Mesenchymal stem cell (in vitro differentiated cells and primary cell): ENCODE results near the gene MIDN.
A peak's percentile ranks its signal among the peaks of the same experiment; 100 is the strongest.

Experiments used
- DNase-seq: peaks from one replicate; pipeline ENCODE4 v3.0.0-alpha.2; 2013
- H2AFZ ChIP-seq: one replicate; pipeline ENCODE4 v1.6.1; 2013; ENCODE audit warnings: low read depth, mild to moderate bottlenecking, control low read depth, inconsistent platforms, low read length, moderate library complexity
- H2AK5ac ChIP-seq: 2 replicates; pipeline ENCODE4 v1.6.1; 2013; ENCODE audit warnings: low read length, moderate library complexity, mild to moderate bottlenecking, inconsistent platforms; ENCODE audit not compliant: severe bottlenecking
- H2BK120ac ChIP-seq: one replicate; pipeline ENCODE4 v1.6.1; 2013; ENCODE audit warnings: low read depth, mild to moderate bottlenecking, inconsistent platforms, low read length, moderate library complexity
- H2BK12ac ChIP-seq, 2 experiments: one replicate each; pipeline ENCODE4 v1.6.1; 2013; ENCODE audit warnings: inconsistent platforms in 2 of 2, low read length in 2 of 2, mild to moderate bottlenecking in 2 of 2, moderate library complexity in 2 of 2, control low read depth in 1 of 2
- H2BK15ac ChIP-seq: one replicate; pipeline ENCODE4 v1.6.1; 2013; ENCODE audit warnings: mild to moderate bottlenecking, low read depth, inconsistent platforms; ENCODE audit not compliant: poor library complexity, severe bottlenecking
- H2BK5ac ChIP-seq: 2 replicates; pipeline ENCODE4 v1.6.1; 2013; ENCODE audit warnings: low read depth, mild to moderate bottlenecking, low read length, control low read depth, inconsistent platforms; ENCODE audit not compliant: poor library complexity, severe bottlenecking
- H3K14ac ChIP-seq, 2 experiments: one replicate each; pipeline ENCODE4 v1.6.1; 2013; ENCODE audit warnings: inconsistent platforms in 2 of 2, low read length in 2 of 2, control low read depth in 1 of 2, mild to moderate bottlenecking in 1 of 2, moderate library complexity in 1 of 2
- H3K18ac ChIP-seq, 2 experiments: one replicate each; pipeline ENCODE4 v1.6.1; 2013; ENCODE audit warnings: inconsistent platforms in 2 of 2, low read length in 2 of 2, control low read depth in 1 of 2, low read depth in 1 of 2, mild to moderate bottlenecking in 1 of 2
- H3K23ac ChIP-seq, 2 experiments: one replicate each; pipeline ENCODE4 v1.6.1; 2013; ENCODE audit warnings: inconsistent platforms in 2 of 2, low read length in 2 of 2, mild to moderate bottlenecking in 2 of 2, moderate library complexity in 2 of 2, control low read depth in 1 of 2
- H3K27ac ChIP-seq: 2 replicates; pipeline ENCODE4 v1.5.1; 2013; ENCODE audit warnings: mild to moderate bottlenecking, moderate library complexity, low read length, control low read depth, inconsistent platforms; ENCODE audit not compliant: poor library complexity, severe bottlenecking
- H3K27me3 ChIP-seq, 2 experiments: 2 replicates each; pipeline versions ENCODE4 v1.6.1 to v1.7.0; 2013; ENCODE audit warnings: low read length in 2 of 2, mild to moderate bottlenecking in 2 of 2, moderate library complexity in 2 of 2, control low read depth in 1 of 2, inconsistent platforms in 1 of 2; ENCODE audit not compliant: control insufficient read depth in 1 of 2, insufficient read depth in 1 of 2
- H3K36me3 ChIP-seq, 2 experiments: 2 replicates each; pipeline versions ENCODE4 v1.6.1 to v1.7.0; 2013; ENCODE audit warnings: low read length in 2 of 2, control low read depth in 1 of 2, inconsistent platforms in 1 of 2, low read depth in 1 of 2, mild to moderate bottlenecking in 1 of 2; ENCODE audit not compliant: insufficient read depth in 2 of 2, control insufficient read depth in 1 of 2
- H3K4ac ChIP-seq, 2 experiments: one replicate each; pipeline ENCODE4 v1.6.1; 2013; ENCODE audit warnings: inconsistent platforms in 2 of 2, low read length in 2 of 2, mild to moderate bottlenecking in 2 of 2, moderate library complexity in 2 of 2, control low read depth in 1 of 2, low read depth in 1 of 2
- H3K4me1 ChIP-seq: 2 replicates; pipeline ENCODE4 v1.6.1; 2013; ENCODE audit warnings: low read depth, low read length, control low read depth; ENCODE audit not compliant: control insufficient read depth, insufficient read depth
- H3K4me2 ChIP-seq: 2 replicates; pipeline ENCODE4 v1.6.1; 2013; ENCODE audit warnings: low read length, mild to moderate bottlenecking, inconsistent platforms; ENCODE audit not compliant: poor library complexity, severe bottlenecking
- H3K4me3 ChIP-seq, 2 experiments: 2 replicates each; pipeline versions ENCODE4 v1.5.1 to v1.7.0; 2013; ENCODE audit warnings: low read length in 2 of 2, mild to moderate bottlenecking in 2 of 2, control low read depth in 1 of 2, low read depth in 1 of 2; ENCODE audit not compliant: insufficient read depth in 1 of 2
- H3K79me1 ChIP-seq: replicated peaks from 2 replicates; pipeline ENCODE4 v1.6.1; 2013; ENCODE audit warnings: mild to moderate bottlenecking, control low read depth, low read length, inconsistent platforms; ENCODE audit not compliant: poor library complexity, severe bottlenecking
- H3K9ac ChIP-seq: 2 replicates; pipeline ENCODE4 v1.7.0; 2013; ENCODE audit warnings: mild to moderate bottlenecking, low read length, moderate library complexity
- H3K9me3 ChIP-seq: 2 replicates; pipeline ENCODE4 v1.7.0; 2013; ENCODE audit warnings: mild to moderate bottlenecking, low read length; ENCODE audit not compliant: control insufficient read depth
- H4K8ac ChIP-seq: one replicate; pipeline ENCODE4 v1.6.1; 2013; ENCODE audit warnings: inconsistent platforms, mild to moderate bottlenecking, low read length, moderate library complexity
- H4K91ac ChIP-seq: one replicate; pipeline ENCODE4 v1.6.1; 2013; ENCODE audit warnings: mild to moderate bottlenecking, low read length, inconsistent platforms
- WGBS: methylation state at CpG from one replicate; pipeline ENCODE4 v1.1.7; 2013; ENCODE audit warnings: mixed read lengths; 5-methylcytosine and 5-hydroxymethylcytosine counted together

MIDN gene

GRCh38 chr19:1254530-1255185, 6.3 kb downstream of the MIDN start:
- H3K79me1 ChIP-seq, result no peaks in the 10 kb centered on the region
- H2BK12ac ChIP-seq, result peak overlapping the region in 1 of 2 experiments; percentile 68
- peak overlapping the region; percentile 95 for H2BK120ac ChIP-seq
- peak overlapping the region; percentile 86 for H4K91ac ChIP-seq
- no peaks in the 10 kb centered on the region for H3K27me3 ChIP-seq
- peaks cover 51 to 92% of the 10 kb centered on the region in 2 experiments for H3K36me3 ChIP-seq
- H3K14ac ChIP-seq, result no peak overlapping the region
- H3K4me1 ChIP-seq, result peaks cover 55% of the 10 kb centered on the region
- H3K9me3 ChIP-seq, result no peaks in the 10 kb centered on the region
- no peak overlapping the region for H2BK15ac ChIP-seq
- peak overlapping the region; percentile 65 to 86 for H3K18ac ChIP-seq
- H3K4ac ChIP-seq, result peak overlapping the region in 1 of 2 experiments; percentile 52
- peak overlapping the region; percentile 62 for H2AK5ac ChIP-seq
- peak overlapping the region; percentile 13 for H3K27ac ChIP-seq
- H4K8ac ChIP-seq, result peak overlapping the region; percentile 59
- WGBS, result 89% methylated on average over 20 of the region's 20 CpGs
- DNase-seq, result no peak
- H3K23ac ChIP-seq, result no peak overlapping the region
- H2BK5ac ChIP-seq, result no peak overlapping the region
- no peak overlapping the region for H2AFZ ChIP-seq
- H3K9ac ChIP-seq, result peak overlapping the region; percentile 96
- H3K4me2 ChIP-seq, result peak overlapping the region; percentile 20
- H3K4me3 ChIP-seq, result peak overlapping the region in 1 of 2 experiments; percentile 73

GRCh38 chr19:1255186-1256161, 7.1 kb downstream of the MIDN start:
- 90% methylated on average over 52 of the region's 52 CpGs for WGBS
- no peak for DNase-seq

GRCh38 chr19:1256646-1257474, 8.5 kb downstream of the MIDN start:
- Histone ChIP-seq H3K27ac (no peak overlapping the region), H3K79me1 (peaks cover 4% of the 10 kb centered on the region), H4K8ac (peak overlapping the region; percentile 33), H3K18ac (peak overlapping the region in 1 of 2 experiments; percentile 4), H3K27me3 (no peaks in the 10 kb centered on the region), H3K23ac (no peak overlapping the region), H3K4ac (peak overlapping the region in 1 of 2 experiments; percentile 79), H3K36me3 (peaks cover 44 to 73% of the 10 kb centered on the region in 2 experiments), H3K9me3 (no peaks in the 10 kb centered on the region), H2BK5ac (no peak overlapping the region), H2BK12ac (peak overlapping the region; percentile 21 to 40), H3K14ac (no peak overlapping the region), H3K9ac (peak overlapping the region; percentile 81), H2AFZ (no peak overlapping the region), H3K4me1 (peaks cover 73% of the 10 kb centered on the region), H2BK120ac (peak overlapping the region; percentile 19), H4K91ac (peak overlapping the region; percentile 35), H3K4me3 (peak overlapping the region in 1 of 2 experiments; percentile 9), H3K4me2 (no peak overlapping the region), H2BK15ac (no peak overlapping the region), H2AK5ac (no peak overlapping the region)
- no peak for DNase-seq
- 89% methylated on average over 44 of the region's 46 CpGs for WGBS

More at GRCh38 chr19:1255186-1256161, 7.1 kb downstream of the MIDN start:
- H3K27ac ChIP-seq, result peak overlapping the region; percentile 37
- H3K23ac ChIP-seq, result no peak overlapping the region
- H2AK5ac ChIP-seq, result peak overlapping the region; percentile 3
- peak overlapping the region; percentile 45 to 86 for H3K18ac ChIP-seq
- H4K91ac ChIP-seq, result peak overlapping the region; percentile 65
- H3K4ac ChIP-seq, result no peak overlapping the region
- no peak overlapping the region for H2AFZ ChIP-seq
- H3K4me1 ChIP-seq, result peaks cover 62% of the 10 kb centered on the region
- H2BK120ac ChIP-seq, result peak overlapping the region; percentile 13
- H3K4me2 ChIP-seq, result no peak overlapping the region
- peak overlapping the region in 1 of 2 experiments; percentile 73 for H3K4me3 ChIP-seq
- peaks cover 51 to 87% of the 10 kb centered on the region in 2 experiments for H3K36me3 ChIP-seq
- peak overlapping the region; percentile 96 for H3K9ac ChIP-seq
- H4K8ac ChIP-seq, result peak overlapping the region; percentile 82
- H3K9me3 ChIP-seq, result no peaks in the 10 kb centered on the region
- peaks cover 1% of the 10 kb centered on the region for H3K79me1 ChIP-seq
- no peaks in the 10 kb centered on the region for H3K27me3 ChIP-seq
- H2BK15ac ChIP-seq, result peak overlapping the region; percentile 6
- H2BK12ac ChIP-seq, result peak overlapping the region in 1 of 2 experiments; percentile 29
- H2BK5ac ChIP-seq, result no peak overlapping the region
- peak overlapping the region in 1 of 2 experiments; percentile 80 for H3K14ac ChIP-seq
